HG03354 (cell line): Measurements from ENCODE around the gene RSL24D1.
"Not testable (repeated sequence)": the region's sequence is repeated elsewhere in the genome, so short reads cannot be mapped to it uniquely, and the experiment has no call there.

Experiments
- ATAC-seq: cut with Tn5 transposase; IDR thresholded peaks from one replicate; pipeline ENCODE4 v1.9.1; 2021; ENCODE audit warnings: mild to moderate bottlenecking; ENCODE audit not compliant: unreplicated experiment, poor library complexity, severe bottlenecking

Gene RSL24D1

GRCh38 chr15:55221090-55222011 lies 24.6 kb upstream of the RSL24D1 start:
- ATAC-seq: peak; percentile 58

GRCh38 chr15:55220606-55221005 lies 23.9 kb upstream of the RSL24D1 start:
- no peak for ATAC-seq

GRCh38 chr15:55218056-55218455 lies 21.3 kb upstream of the RSL24D1 start:
- ATAC-seq: no peak

- no peak for ATAC-seq
Observed at GRCh38 chr15:55204464-55204863, 7.7 kb upstream of the RSL24D1 start.

GRCh38 chr15:55202206-55202605 lies 5.5 kb upstream of the RSL24D1 start:
- no peak for ATAC-seq

- ATAC-seq: no peak
Observed at GRCh38 chr15:55198706-55199105, 2.0 kb upstream of the RSL24D1 start.

- ATAC-seq: no peak
Observed at GRCh38 chr15:55197719-55198118, 978 bp upstream of the RSL24D1 start.

GRCh38 chr15:55197362-55197705 lies 593 bp upstream of the RSL24D1 start:
- peak; percentile 23 for ATAC-seq

GRCh38 chr15:55195996-55196395 lies 745 bp downstream of the RSL24D1 start:
- ATAC-seq: no peak

GRCh38 chr15:55194256-55194655 lies 2.5 kb downstream of the RSL24D1 start:
- no peak for ATAC-seq

GRCh38 chr15:55186331-55186730 lies 10.4 kb downstream of the RSL24D1 start:
- no peak for ATAC-seq

- no peak for ATAC-seq
Observed at GRCh38 chr15:55183679-55184078, 13.1 kb downstream of the RSL24D1 start.

GRCh38 chr15:55179141-55179540 lies 17.6 kb downstream of the RSL24D1 start:
- ATAC-seq: no peak

GRCh38 chr15:55170361-55170760 lies 26.4 kb downstream of the RSL24D1 start:
- no peak for ATAC-seq

GRCh38 chr15:55168350-55168974 lies 28.3 kb downstream of the RSL24D1 start:
- ATAC-seq: peak; percentile 97

GRCh38 chr15:55164284-55164683 lies 32.5 kb downstream of the RSL24D1 start:
- ATAC-seq: no peak

- no peak for ATAC-seq
Observed at GRCh38 chr15:55151631-55152030, 45.1 kb downstream of the RSL24D1 start.

- ATAC-seq: not testable (repeated sequence)
Observed at GRCh38 chr15:55143132-55143531, 53.6 kb downstream of the RSL24D1 start.

GRCh38 chr15:55133972-55134371 lies 62.8 kb downstream of the RSL24D1 start:
- no peak for ATAC-seq

- ATAC-seq: no peak
Observed at GRCh38 chr15:55132672-55133071, 64.1 kb downstream of the RSL24D1 start.
